Stimulated activated CD4-positive, alpha-beta T cell treated with anti-CD3 and anti-CD28 coated beads, Interleukin-12 subunit alpha, Interleukin-12 subunit beta, amount 100 ng/mL, for 24 hours (primary cell): Measurements from ENCODE around the gene LHFPL2.
"Not testable (repeated sequence)": the region's sequence is repeated elsewhere in the genome, so short reads cannot be mapped to it uniquely, and the experiment has no call there.

Experiments
- DNase-seq, 2 experiments: peaks; one replicate each; pipeline ENCODE4 v3.0.0-alpha.2; 2020; ENCODE audit warnings: low read depth in 2 of 2

LHFPL2 gene

DNA sequence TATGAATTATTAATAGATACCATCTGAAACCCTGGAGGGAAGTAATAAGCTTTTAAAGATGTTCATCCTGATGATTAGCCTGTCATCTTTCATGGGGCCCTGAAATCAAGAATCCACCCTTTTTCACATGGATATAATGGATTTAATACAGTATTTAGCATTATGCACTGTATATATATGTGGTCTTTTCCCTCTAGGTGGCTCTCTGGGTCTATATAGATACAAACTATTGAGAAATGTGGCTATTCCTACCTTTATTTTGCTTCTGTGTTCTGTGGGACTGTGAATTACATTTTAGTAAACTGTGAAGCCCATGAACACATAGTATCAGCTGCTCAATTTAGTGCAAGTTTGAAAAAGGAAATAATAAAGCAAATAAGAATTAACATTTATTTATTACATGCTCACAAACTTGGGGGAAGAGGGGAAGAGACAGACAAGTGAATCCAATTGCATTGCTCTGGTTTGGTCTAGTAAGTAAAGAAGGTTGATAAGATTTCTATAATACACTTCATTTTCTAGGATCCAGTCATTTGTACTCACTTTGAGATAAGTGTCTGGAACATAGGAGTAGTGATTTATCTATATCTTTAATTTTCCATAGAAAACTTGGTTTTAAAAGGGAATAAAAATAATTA is 176.0 kb downstream of the LHFPL2 start:
- no peak for DNase-seq

DNA sequence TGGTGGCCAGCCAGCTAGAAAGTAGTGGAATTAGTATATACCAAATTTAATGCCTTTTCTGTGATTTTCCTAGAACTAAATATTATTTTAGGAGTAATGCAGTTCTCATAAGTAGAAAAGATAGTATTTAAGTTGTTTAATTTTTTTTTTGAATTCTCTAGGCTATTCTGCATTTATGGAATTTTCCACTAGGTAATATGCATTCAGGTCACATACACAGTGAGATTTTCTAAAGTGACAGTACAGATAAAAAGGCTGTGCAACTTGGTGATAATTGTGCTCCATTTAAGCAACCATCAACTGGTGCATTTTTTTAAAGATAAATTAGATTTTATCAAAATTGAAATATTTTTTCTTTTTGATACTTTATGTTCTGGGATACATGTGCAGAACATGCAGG is 176.7 kb downstream of the LHFPL2 start:
- no peak for DNase-seq

DNA sequence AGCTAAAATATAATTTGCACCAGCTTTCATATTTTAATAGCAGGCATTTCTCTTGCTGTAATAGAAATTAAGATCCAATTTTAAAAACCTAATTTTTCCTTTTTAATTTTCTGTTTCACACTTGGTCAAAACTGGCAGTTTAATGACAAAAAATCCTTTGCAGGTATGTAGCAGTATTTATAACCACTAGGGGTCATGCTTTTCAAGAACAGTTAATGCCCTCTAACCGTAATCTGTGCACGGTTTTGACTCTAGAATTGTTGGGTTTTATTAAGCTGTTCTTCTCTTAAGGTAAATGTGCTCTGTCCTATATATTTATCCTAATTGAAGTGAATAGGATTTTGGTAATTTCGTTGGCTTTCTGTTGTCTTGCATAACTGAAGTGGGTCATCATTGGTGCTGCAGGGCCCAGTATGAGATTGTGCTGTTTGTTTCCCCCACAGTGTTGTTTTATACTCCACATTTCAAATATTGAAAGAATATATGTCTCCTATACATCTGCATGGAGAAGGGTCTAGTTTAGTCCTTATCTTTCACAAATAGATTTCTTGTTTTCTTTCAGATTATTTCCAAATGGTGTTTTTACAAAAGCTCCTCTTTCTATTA is 180.7 kb downstream of the LHFPL2 start:
- no peak for DNase-seq

DNA sequence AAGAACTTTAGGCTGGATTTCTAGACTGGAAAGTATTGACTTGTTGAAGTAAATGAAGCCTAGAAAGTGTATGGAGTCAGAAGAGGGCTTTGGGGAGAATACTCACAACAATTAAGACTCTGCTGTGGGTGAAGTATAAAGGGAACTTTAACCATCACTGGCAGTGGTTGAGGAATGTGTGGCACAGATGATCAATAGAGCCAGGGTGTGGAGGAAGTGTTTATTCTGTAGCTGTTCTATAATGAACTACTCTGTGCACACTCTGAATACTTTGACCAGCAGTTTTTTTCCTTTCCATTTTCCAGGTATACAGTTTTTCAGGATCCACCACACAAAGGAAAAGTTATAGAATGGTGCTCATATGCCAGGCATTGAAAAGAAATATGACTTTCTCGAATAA is 181.4 kb downstream of the LHFPL2 start:
- no peak for DNase-seq

DNA sequence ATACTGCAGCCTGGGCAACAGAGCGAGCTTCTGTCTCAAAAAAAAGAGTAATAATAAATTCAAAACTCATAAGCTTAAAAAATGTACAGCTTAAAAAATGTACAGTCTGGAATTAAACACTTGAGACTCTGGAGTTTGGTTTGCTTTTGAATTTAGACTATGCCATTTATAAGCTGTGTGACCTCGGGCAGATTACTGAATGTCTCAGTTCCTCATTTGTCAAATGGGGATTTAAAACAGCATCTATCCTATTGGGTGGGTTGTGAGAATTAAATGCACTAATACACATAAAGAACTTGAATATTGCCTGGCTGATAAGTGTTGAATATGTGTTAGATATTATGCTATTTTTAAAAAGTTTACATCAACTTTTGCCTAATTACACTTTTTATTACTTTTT is 189.7 kb downstream of the LHFPL2 start:
- no peak for DNase-seq

DNA sequence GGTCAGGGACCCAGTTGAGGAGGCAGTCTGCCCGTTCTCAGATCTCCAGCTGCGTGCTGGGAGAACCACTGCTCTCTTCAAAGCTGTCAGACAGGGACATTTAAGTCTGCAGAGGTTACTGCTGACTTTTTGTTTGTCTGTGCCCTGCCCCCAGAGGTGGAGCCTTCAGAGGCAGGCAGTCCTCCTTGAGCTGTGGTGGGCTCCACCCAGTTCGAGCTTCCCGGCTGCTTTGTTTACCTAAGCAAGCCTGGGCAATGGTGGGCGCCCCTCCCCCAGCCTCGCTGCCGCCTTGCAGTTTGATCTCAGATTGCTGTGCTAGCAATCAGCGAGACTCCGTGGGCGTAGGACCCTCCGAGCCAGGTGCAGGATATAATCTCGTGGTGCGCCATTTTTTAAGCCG is 191.1 kb downstream of the LHFPL2 start:
- DNase-seq = not testable (repeated sequence)

DNA sequence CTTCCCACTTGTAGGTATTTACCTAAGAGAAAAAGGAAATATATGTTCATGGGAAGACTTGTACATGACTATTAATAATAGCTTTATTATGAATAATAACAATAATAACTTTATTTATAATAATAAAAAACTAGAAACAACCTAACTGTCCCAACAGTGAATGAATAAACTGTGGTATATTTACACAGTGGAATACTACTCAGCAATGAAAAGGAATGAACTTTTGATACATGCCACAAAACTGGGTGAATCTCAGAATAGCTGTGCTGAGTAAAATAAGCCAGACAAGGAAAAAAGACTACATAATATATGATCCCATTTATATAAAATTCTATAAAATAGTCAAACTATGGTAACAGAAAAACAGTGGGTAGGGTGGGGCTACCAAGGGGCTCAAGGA is 199.5 kb downstream of the LHFPL2 start:
- no peak for DNase-seq

DNA sequence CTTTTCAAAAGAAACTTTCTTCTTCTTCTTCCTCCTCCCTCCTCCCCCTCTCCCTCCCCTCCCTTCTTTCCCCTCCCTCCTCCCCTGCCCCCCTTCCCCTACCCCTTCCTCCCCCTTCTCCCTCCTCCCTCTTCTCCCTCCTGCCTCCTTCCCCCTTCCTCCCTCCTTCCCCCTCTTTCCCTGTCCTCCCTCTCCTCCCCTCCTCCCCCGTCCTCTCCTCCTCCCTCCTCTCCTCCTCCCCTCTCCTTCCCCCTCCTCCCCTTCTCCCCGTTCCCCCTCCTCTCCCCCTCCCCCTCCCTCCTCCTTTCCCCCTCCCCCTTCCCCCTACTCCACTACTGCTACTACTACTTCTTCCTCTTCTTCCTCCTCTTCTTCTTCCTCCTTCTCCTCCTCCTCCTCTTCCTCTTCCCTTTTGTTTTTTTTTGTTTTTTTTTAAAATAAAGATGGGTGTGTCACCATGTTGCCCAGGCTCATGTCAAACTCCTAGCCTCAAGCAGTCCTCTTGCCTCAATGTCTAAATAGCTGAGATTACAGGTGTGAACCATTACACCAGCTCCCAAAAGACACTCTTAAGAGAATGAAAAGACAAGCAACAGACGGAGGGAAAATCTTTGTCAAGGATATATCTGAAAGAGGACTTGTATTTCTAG is 200.7 kb downstream of the LHFPL2 start:
- no peak for DNase-seq
